PC-9 (cell line): ENCODE results near the gene BUD31.

Experiments
- EZH2 ChIP-seq: fragments of 200-600 bp; sonication (generic); IDR thresholded peaks from 2 replicates; pipeline ENCODE4 v1.8.0; 2017; ENCODE audit warnings: antibody characterized with exemption, low read depth
- TF ChIP-seq, protein P1 (sequence below): fragments of 200-600 bp; sonication (generic); conservative IDR thresholded peaks from 2 replicates; pipeline ENCODE4 v1.6.1; 2017; ENCODE audit warnings: mixed run types, antibody characterized with exemption, mild to moderate bottlenecking, moderate library complexity

DNA sequence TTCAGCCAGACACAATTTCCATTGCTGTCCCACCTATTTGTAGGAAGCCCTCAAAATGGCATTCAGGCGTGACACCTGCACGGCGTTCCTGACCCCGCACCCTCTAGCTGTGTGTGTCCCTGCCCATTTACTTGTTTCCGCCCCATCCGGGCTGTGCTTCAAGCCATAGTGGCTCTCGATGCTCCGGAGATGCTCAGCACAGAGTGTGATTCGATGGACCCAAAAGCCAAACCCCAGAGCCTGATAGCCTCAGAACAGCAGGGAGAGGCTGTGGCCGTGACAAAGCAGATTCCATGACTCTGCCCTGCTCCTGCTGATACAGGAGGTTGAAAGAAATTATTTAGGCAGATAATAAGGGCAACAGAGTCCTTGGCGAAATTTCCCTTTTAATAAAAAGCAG, 13.4 kb downstream of the BUD31 start:
- TF ChIP-seq, protein P1, sequence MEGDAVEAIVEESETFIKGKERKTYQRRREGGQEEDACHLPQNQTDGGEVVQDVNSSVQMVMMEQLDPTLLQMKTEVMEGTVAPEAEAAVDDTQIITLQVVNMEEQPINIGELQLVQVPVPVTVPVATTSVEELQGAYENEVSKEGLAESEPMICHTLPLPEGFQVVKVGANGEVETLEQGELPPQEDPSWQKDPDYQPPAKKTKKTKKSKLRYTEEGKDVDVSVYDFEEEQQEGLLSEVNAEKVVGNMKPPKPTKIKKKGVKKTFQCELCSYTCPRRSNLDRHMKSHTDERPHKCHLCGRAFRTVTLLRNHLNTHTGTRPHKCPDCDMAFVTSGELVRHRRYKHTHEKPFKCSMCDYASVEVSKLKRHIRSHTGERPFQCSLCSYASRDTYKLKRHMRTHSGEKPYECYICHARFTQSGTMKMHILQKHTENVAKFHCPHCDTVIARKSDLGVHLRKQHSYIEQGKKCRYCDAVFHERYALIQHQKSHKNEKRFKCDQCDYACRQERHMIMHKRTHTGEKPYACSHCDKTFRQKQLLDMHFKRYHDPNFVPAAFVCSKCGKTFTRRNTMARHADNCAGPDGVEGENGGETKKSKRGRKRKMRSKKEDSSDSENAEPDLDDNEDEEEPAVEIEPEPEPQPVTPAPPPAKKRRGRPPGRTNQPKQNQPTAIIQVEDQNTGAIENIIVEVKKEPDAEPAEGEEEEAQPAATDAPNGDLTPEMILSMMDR = no peak
- TF ChIP-seq EZH2 = no peak
